ENCODE data around the gene JAKMIP3.

The JAKMIP3 gene

DNA sequence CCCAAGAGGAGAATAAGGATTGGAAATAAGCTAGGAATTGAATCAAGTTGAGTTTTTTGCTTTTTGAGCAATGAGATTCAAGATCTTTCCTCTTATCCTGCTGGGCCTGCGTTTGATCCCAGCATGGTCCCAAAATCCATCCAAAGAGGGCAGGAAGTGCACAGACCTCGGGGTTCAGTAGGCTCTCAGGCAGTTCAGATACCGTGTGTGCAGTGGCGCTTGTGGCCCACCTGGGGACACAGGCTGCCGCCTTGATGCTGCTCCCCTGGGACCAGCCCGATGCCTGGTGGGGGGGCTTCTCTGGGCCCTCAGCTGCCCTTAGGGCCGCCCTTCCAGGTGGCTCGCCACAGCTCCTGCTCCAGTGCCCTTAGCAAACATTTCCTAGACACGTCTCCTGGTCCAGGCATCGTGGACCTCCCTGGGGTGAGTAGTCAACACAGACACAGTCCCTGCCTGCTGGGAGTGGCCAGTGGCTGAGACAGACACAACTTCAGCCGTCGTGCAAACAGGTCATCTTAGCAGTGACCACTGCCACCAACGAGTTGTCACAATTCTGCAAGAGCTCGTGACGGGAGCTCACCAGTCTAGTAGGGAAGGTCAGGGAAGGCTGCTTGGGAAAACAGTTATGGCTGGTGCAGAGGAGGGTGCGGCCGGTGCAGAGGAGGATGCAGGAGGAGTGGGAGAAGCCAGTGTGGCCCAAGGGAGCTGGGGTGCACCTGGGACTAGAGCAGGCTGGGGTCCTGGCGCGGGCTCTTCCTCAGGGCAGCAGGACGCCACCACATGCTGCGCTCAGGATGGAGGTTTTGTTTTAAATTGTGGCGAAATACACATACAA, 21.7 kb upstream of the JAKMIP3 start:
- no peak for DNase-seq
- Histone ChIP-seq H3K4me2 (ENCODE audit: low read length, poor library complexity, severe bottlenecking) (no peak overlapping the region), H2AFZ (ENCODE audit: low read depth, low read length) (no peak overlapping the region), H2BK120ac (ENCODE audit: low read depth, low read length) (no peak overlapping the region), H3K4ac (ENCODE audit: low read depth in 1 of 2, low read length in 2 of 2) (no peak overlapping the region), H3K27me3 (ENCODE audit: control insufficient read depth in 1 of 2, insufficient read depth in 1 of 2, low read length in 2 of 2) (peaks cover 49 to 55% of the 10 kb centered on the region in 2 experiments), H4K8ac (ENCODE audit: low read length) (no peak overlapping the region), H2BK12ac (ENCODE audit: low read length in 2 of 2) (no peak overlapping the region), H3K79me1 (replicated peaks; ENCODE audit: low read length, poor library complexity, severe bottlenecking) (no peaks in the 10 kb centered on the region), H3K4me1 (ENCODE audit: control insufficient read depth, insufficient read depth, low read depth, low read length) (peaks cover 1% of the 10 kb centered on the region), H3K9ac (ENCODE audit: low read length) (no peak overlapping the region), H3K4me3 (ENCODE audit: insufficient read depth in 1 of 2, low read depth in 1 of 2, low read length in 2 of 2) (no peak overlapping the region), H3K36me3 (ENCODE audit: control insufficient read depth in 1 of 2, insufficient read depth in 2 of 2, low read depth in 1 of 2, low read length in 2 of 2) (no peaks in the 10 kb centered on the region), H3K23ac (ENCODE audit: low read length in 2 of 2) (no peak overlapping the region), H3K9me3 (ENCODE audit: control insufficient read depth, low read length) (no peaks in the 10 kb centered on the region), H2AK5ac (ENCODE audit: low read length, severe bottlenecking) (no peak overlapping the region), H3K18ac (ENCODE audit: low read depth in 1 of 2, low read length in 2 of 2) (no peak overlapping the region), H4K91ac (ENCODE audit: low read length) (no peak overlapping the region), H2BK5ac (ENCODE audit: low read depth, low read length, poor library complexity, severe bottlenecking) (no peak overlapping the region), H3K27ac (ENCODE audit: low read length, poor library complexity, severe bottlenecking) (no peak overlapping the region), H3K14ac (ENCODE audit: low read length in 2 of 2) (no peak overlapping the region), H2BK15ac (ENCODE audit: low read depth, poor library complexity, severe bottlenecking) (no peak overlapping the region)
- WGBS, result 76% methylated on average over 21 of the region's 22 CpGs

DNA sequence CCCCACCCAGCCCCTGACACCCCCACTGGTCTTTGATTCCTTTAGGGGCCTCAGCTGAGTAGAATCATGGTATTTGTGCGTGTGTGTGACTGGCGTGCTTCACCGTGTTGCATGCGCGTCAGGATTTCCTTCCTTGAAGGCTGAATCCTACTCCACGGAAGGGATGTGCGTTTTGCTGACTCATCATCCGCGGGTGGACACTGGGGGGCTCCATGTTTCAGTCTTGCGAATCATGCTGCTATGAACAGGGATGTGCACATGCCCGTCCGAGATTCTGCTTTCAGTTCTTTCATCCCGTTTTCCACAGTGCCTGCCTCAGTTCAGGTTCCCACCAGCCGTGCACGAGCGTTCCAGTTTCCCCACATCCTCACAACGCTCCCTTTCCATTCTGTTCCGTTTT, 20.9 kb upstream of the JAKMIP3 start:
- Histone ChIP-seq H3K27ac (ENCODE audit: low read length, poor library complexity, severe bottlenecking) (no peak overlapping the region), H3K4me2 (ENCODE audit: low read length, poor library complexity, severe bottlenecking) (no peak overlapping the region), H4K91ac (ENCODE audit: low read length) (no peak overlapping the region), H2AK5ac (ENCODE audit: low read length, severe bottlenecking) (no peak overlapping the region), H4K8ac (ENCODE audit: low read length) (no peak overlapping the region), H3K9me3 (ENCODE audit: control insufficient read depth, low read length) (peaks cover 5% of the 10 kb centered on the region), H3K4me3 (ENCODE audit: insufficient read depth in 1 of 2, low read depth in 1 of 2, low read length in 2 of 2) (no peak overlapping the region), H3K9ac (ENCODE audit: low read length) (no peak overlapping the region), H3K18ac (ENCODE audit: low read depth in 1 of 2, low read length in 2 of 2) (no peak overlapping the region), H2BK15ac (ENCODE audit: low read depth, poor library complexity, severe bottlenecking) (no peak overlapping the region), H2BK5ac (ENCODE audit: low read depth, low read length, poor library complexity, severe bottlenecking) (no peak overlapping the region), H2BK120ac (ENCODE audit: low read depth, low read length) (no peak overlapping the region), H2AFZ (ENCODE audit: low read depth, low read length) (no peak overlapping the region), H3K4me1 (ENCODE audit: control insufficient read depth, insufficient read depth, low read depth, low read length) (peaks cover 1% of the 10 kb centered on the region), H3K23ac (ENCODE audit: low read length in 2 of 2) (no peak overlapping the region), H3K36me3 (ENCODE audit: control insufficient read depth in 1 of 2, insufficient read depth in 2 of 2, low read depth in 1 of 2, low read length in 2 of 2) (no peaks in the 10 kb centered on the region), H3K79me1 (replicated peaks; ENCODE audit: low read length, poor library complexity, severe bottlenecking) (no peaks in the 10 kb centered on the region), H3K14ac (ENCODE audit: low read length in 2 of 2) (no peak overlapping the region), H3K4ac (ENCODE audit: low read depth in 1 of 2, low read length in 2 of 2) (no peak overlapping the region), H2BK12ac (ENCODE audit: low read length in 2 of 2) (no peak overlapping the region), H3K27me3 (ENCODE audit: control insufficient read depth in 1 of 2, insufficient read depth in 1 of 2, low read length in 2 of 2) (peaks cover 41 to 49% of the 10 kb centered on the region in 2 experiments)
- DNase-seq, result no peak
- WGBS, result 93% methylated on average over 18 of the region's 18 CpGs

DNA sequence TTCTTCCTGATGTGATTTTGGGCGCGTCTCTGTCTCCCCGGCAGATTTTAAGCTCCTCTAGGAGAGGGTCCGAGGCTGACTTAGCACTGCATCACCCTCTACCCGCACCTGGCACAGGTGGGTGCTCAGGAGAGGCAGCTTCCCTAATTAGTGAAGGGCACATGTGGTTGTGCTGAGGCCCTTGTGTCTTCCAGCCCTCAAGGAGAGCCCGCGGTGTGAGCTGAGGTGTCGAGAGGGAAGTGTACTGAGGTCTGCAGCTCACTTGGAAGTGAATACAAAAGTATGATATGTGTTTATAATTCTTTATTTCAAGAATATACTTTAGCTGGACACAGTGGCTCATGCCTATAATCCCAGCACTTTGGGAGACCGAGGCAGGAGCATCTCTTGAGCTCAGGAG, 20.4 kb upstream of the JAKMIP3 start:
- Histone ChIP-seq H3K4me2 (ENCODE audit: low read length, poor library complexity, severe bottlenecking) (no peak overlapping the region), H3K18ac (ENCODE audit: low read depth in 1 of 2, low read length in 2 of 2) (no peak overlapping the region), H3K23ac (ENCODE audit: low read length in 2 of 2) (no peak overlapping the region), H4K91ac (ENCODE audit: low read length) (no peak overlapping the region), H4K8ac (ENCODE audit: low read length) (no peak overlapping the region), H2BK15ac (ENCODE audit: low read depth, poor library complexity, severe bottlenecking) (no peak overlapping the region), H3K27me3 (ENCODE audit: control insufficient read depth in 1 of 2, insufficient read depth in 1 of 2, low read length in 2 of 2) (peaks cover 37 to 45% of the 10 kb centered on the region in 2 experiments), H3K14ac (ENCODE audit: low read length in 2 of 2) (no peak overlapping the region), H3K4me1 (ENCODE audit: control insufficient read depth, insufficient read depth, low read depth, low read length) (peaks cover 1% of the 10 kb centered on the region), H3K9ac (ENCODE audit: low read length) (no peak overlapping the region), H3K9me3 (ENCODE audit: control insufficient read depth, low read length) (peaks cover 6% of the 10 kb centered on the region), H2BK5ac (ENCODE audit: low read depth, low read length, poor library complexity, severe bottlenecking) (no peak overlapping the region), H3K27ac (ENCODE audit: low read length, poor library complexity, severe bottlenecking) (no peak overlapping the region), H2AFZ (ENCODE audit: low read depth, low read length) (no peak overlapping the region), H3K79me1 (replicated peaks; ENCODE audit: low read length, poor library complexity, severe bottlenecking) (no peaks in the 10 kb centered on the region), H3K4ac (ENCODE audit: low read depth in 1 of 2, low read length in 2 of 2) (no peak overlapping the region), H3K36me3 (ENCODE audit: control insufficient read depth in 1 of 2, insufficient read depth in 2 of 2, low read depth in 1 of 2, low read length in 2 of 2) (no peaks in the 10 kb centered on the region), H2AK5ac (ENCODE audit: low read length, severe bottlenecking) (no peak overlapping the region), H2BK120ac (ENCODE audit: low read depth, low read length) (no peak overlapping the region), H3K4me3 (ENCODE audit: insufficient read depth in 1 of 2, low read depth in 1 of 2, low read length in 2 of 2) (no peak overlapping the region), H2BK12ac (ENCODE audit: low read length in 2 of 2) (no peak overlapping the region)
- DNase-seq, result no peak
- 96% methylated on average over 9 of the region's 9 CpGs for WGBS

DNA sequence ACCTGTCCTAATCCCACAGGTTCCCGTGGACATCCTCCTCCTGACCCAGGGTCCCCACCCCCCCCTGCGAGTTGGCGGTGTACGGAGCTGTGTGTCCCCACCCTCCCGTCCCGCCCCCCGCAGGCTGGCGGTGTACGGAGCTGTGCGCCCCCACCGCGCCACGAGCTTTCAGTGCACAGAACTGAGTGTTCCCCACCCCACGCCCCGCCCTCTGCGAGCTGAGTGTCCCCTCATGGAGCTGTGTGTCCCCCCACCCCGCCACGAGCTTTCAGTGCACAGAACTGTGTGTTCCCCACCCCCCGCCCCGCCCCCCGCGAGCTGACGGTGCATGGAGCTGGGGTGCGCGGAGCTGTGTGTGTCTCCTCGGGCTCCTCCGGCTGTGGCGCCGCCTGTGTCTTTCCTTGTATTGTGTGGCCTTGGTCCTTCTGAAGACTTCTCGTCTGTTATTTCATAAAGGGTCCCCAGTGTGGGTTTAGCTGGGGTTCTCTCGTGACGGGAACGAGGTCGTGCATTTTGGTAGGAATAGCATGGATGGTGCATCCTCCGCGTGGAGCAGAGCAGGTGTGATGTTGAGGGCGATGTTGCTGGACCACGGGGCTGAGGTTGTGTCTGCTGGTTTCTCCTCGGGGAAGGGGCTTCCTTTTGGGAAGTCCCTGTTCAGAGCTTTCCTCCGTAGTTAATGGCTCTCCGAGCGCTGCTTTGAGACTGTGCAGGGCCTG, 18.0 kb upstream of the JAKMIP3 start:
- Histone ChIP-seq H2AK5ac (ENCODE audit: low read length, severe bottlenecking) (no peak overlapping the region), H2BK120ac (ENCODE audit: low read depth, low read length) (no peak overlapping the region), H3K23ac (ENCODE audit: low read length in 2 of 2) (no peak overlapping the region), H3K27ac (ENCODE audit: low read length, poor library complexity, severe bottlenecking) (no peak overlapping the region), H3K9ac (ENCODE audit: low read length) (no peak overlapping the region), H2BK15ac (ENCODE audit: low read depth, poor library complexity, severe bottlenecking) (no peak overlapping the region), H3K18ac (ENCODE audit: low read depth in 1 of 2, low read length in 2 of 2) (no peak overlapping the region), H4K91ac (ENCODE audit: low read length) (no peak overlapping the region), H3K36me3 (ENCODE audit: control insufficient read depth in 1 of 2, insufficient read depth in 2 of 2, low read depth in 1 of 2, low read length in 2 of 2) (no peaks in the 10 kb centered on the region), H3K14ac (ENCODE audit: low read length in 2 of 2) (no peak overlapping the region), H3K4ac (ENCODE audit: low read depth in 1 of 2, low read length in 2 of 2) (no peak overlapping the region), H3K27me3 (ENCODE audit: control insufficient read depth in 1 of 2, insufficient read depth in 1 of 2, low read length in 2 of 2) (peaks cover 20 to 27% of the 10 kb centered on the region in 2 experiments), H3K4me1 (ENCODE audit: control insufficient read depth, insufficient read depth, low read depth, low read length) (no peaks in the 10 kb centered on the region), H4K8ac (ENCODE audit: low read length) (no peak overlapping the region), H2BK12ac (ENCODE audit: low read length in 2 of 2) (no peak overlapping the region), H3K9me3 (ENCODE audit: control insufficient read depth, low read length) (peaks cover 27% of the 10 kb centered on the region), H3K4me2 (ENCODE audit: low read length, poor library complexity, severe bottlenecking) (no peak overlapping the region), H2BK5ac (ENCODE audit: low read depth, low read length, poor library complexity, severe bottlenecking) (no peak overlapping the region), H3K79me1 (replicated peaks; ENCODE audit: low read length, poor library complexity, severe bottlenecking) (no peaks in the 10 kb centered on the region), H2AFZ (ENCODE audit: low read depth, low read length) (no peak overlapping the region), H3K4me3 (ENCODE audit: insufficient read depth in 1 of 2, low read depth in 1 of 2, low read length in 2 of 2) (no peak overlapping the region)
- no peak for DNase-seq
- 86% methylated on average over 42 of the region's 42 CpGs for WGBS
